ENCODE data around the gene TMEM59.

Gene TMEM59

DNA sequence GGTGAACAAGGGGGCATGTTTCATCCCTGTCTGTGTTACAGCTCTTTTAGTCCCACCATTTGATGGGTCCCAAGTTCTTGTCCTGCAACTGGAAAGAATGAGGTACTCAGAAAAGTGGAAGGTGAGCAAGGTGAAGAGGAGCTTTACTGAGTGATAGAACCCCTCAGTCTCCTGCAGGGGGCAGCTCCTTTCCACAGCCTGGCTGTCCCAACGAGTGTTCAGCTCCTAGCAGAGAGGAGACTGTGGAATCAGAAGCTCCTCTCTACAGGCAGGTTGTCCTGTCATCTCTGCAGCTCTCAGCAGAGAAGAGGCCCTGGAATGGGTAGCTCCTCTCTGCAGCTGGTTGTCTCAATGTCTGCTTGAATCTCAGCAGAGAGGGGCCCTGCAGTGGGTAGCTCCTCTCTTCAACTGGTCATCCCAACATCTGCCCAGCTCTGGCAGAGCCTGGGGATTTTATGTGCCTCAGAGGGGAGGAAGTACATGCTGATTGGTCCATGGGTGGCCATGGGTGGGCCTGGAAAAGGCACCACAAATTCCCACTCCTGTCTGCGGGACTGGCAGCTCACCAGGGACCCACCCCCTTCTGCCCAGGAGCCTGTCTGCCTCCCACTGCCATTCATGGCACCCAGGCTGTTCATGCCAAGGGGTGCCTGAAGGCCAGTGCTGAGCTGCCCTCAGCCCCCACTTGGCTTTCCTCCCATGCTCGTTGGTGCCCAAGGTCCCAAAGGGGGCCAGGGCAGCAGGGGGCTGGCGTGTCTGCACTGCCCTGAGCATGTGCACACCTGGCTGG, 60.7 kb downstream of the TMEM59 start:
- no peak for DNase-seq (ENCODE audit: low read depth)
- TF ChIP-seq CTCF (conservative IDR thresholded peaks at IDR 0.05; ENCODE audit: low read length): 0 out of 2 replicates have a peak, but pooled peaks have one; percentile 16
- no peak overlapping the region for H3K4me3 ChIP-seq (ENCODE audit: low read length)

DNA sequence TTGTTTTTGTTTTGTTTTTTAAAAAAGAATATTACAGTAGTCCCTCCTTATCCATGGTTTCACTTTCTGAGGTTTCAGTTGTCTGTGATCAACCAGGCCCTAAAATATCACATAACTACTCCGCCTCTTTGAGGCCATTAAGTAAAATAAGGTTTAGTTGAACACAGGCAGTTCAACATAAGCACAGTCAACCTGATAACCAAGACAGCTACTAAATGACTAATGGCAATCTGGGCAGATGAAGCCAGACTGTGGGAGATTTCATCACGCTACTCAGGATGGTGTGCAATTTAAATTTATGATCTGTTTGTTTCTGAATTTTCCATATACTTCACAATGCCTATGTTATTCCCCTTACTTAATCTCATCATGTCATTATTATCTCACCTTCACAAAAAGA, 65.1 kb downstream of the TMEM59 start:
- TF ChIP-seq CTCF (conservative IDR thresholded peaks at IDR 0.05; ENCODE audit: low read length): no peak
- no peak overlapping the region for H3K4me3 ChIP-seq (ENCODE audit: low read length)
- no peak for DNase-seq (ENCODE audit: low read depth)

DNA sequence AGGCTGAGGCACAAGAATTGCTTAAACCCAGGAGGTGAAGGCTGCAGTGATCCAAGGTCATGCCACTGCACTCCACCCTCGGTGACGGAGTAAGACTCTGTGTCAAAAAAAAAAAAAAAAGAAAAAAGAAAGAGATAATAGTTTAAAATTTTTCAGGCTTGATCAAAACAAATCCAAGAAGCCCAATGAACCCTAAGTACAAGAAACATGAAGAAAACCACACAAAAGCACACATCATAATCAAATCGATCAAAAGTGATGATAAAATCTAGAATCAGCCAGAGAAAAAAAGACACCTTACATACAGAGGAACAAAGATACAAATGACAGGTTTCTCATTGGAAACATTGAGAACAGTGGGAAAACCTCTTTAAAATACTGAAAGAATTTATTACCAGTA, 66.5 kb downstream of the TMEM59 start:
- no peak overlapping the region for H3K4me3 ChIP-seq (ENCODE audit: low read length)
- no peak for DNase-seq (ENCODE audit: low read depth)
- TF ChIP-seq CTCF (conservative IDR thresholded peaks at IDR 0.05; ENCODE audit: low read length): no peak

- no peak for TF ChIP-seq CTCF (conservative IDR thresholded peaks at IDR 0.05; ENCODE audit: low read length)
- H3K4me3 ChIP-seq (ENCODE audit: low read length): no peak overlapping the region
- DNase-seq (ENCODE audit: low read depth): no peak
These were observed 68.3 kb downstream of the TMEM59 start for GRCh38 chr1:53984726-53985125.

DNA sequence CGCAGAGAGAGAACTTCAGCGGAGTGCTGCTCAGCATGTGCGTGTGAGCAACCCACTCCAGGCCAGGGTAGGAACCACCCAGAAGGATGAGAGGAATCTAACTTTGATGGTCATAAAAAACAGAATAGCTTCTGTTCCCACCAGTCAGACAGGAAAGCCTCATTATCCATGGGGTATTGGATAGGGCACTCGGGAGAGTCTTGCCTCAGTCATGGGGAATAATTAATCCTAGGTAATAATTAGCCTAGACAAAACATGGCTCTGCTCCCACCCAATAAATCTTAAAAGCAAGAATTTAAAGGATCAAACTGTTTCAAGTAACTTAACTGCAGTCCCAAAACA, 70.3 kb downstream of the TMEM59 start:
- H3K4me3 ChIP-seq (ENCODE audit: low read length): peak overlapping the region; percentile 53

DNA sequence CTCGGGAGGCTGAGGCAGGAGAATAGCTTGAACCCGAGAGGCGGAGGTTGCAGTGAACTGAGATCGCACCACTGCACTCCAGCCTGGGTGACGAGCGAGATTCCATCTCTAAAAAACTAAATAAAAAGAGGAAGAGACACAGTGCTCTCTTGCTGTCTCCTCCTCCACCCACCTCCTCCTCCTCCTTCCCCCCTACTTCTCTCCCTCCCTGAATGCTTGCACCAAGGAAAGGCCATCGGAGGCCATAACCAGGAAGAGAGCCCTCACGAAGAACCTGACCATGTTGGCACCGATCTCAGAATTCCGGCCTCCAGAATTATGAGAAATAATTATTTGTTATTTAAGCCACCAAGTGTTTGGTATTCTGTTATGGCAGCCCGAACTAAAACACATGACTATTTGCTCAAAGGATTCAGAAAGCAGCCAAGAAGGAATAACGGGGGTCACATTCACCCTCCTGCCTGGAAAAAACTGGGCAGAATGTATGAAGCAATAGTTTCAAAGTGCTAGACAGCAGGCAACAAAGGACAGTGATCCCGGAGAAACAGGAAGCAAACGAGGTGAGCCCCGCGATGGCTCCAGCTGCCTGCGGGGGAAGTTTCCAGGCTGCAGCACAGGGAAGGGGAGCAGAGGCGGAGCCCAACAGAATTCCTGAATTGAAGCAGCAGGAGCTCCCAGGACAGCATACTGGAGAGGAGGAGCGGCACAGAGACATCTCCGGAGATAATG, 70.8 kb downstream of the TMEM59 start:
- peak overlapping the region; percentile 53 for H3K4me3 ChIP-seq (ENCODE audit: low read length)
- peak; percentile 54 for DNase-seq (ENCODE audit: low read depth)
- TF ChIP-seq CTCF (conservative IDR thresholded peaks at IDR 0.05; ENCODE audit: low read length): no peak

More for the DNA sequence above, 70.3 kb downstream of the TMEM59 start:
- TF ChIP-seq CTCF (conservative IDR thresholded peaks at IDR 0.05; ENCODE audit: low read length): no peak
- no peak for DNase-seq (ENCODE audit: low read depth)

DNA sequence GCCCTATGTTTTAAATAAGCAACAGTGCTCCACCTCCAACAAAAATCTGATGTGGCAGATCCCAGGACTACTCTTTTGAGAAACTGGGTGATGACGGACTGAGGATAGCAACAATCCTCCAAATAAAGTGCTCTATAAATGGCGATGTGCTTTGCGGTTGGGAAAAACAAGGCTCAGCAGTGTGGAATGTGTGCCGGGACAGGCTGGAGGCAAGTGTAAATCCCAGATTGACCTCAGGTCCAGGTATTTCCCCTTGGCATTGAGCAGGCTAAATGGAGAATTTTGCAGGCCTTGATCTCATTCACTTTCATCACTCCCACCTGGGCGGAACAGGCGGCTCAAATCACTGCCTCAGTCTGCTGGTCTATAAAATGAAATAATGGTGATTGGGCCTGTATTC, 71.8 kb downstream of the TMEM59 start:
- no peak for DNase-seq (ENCODE audit: low read depth)
- no peak overlapping the region for H3K4me3 ChIP-seq (ENCODE audit: low read length)
- no peak for TF ChIP-seq CTCF (conservative IDR thresholded peaks at IDR 0.05; ENCODE audit: low read length)

All from AG10803 (cell line).